Stimulated activated CD8-positive, alpha-beta memory T cell treated with anti-CD3 and anti-CD28 coated beads, Interleukin-7, amount 100 ng/mL, for 1 hour (primary cell): ENCODE results near the gene SAA2.

Experiments
- DNase-seq, 2 donors: peaks; one replicate each; pipeline ENCODE4 v3.0.0-alpha.2; 2020; ENCODE audit warnings: low read depth in 2 of 2

Gene SAA2

GRCh38 chr11:18196532-18196931 is 51.9 kb downstream of the SAA2 start:
- no peak for DNase-seq
